Peyer's patch (tissue), 4 donors: ENCODE data around the gene SLC11A2.

Source experiments
- CTCF ChIP-seq, 6 experiments: fragments of 450-650 bp in 4 of 6; fragments of 200-600 bp in 2 of 6; sonication (generic) in 1 of 6; IDR thresholded peaks; one replicate each; pipeline ENCODE4 v1.5.1; 2017 to 2019; ENCODE audit warnings: antibody characterized with exemption in 6 of 6, mild to moderate bottlenecking in 3 of 6, moderate library complexity in 1 of 6
- POLR2A ChIP-seq, 2 donors: fragments of 450-650 bp; IDR thresholded peaks; one replicate each; pipeline ENCODE4 v1.5.1; 2017; ENCODE audit warnings: antibody characterized with exemption in 2 of 2, mild to moderate bottlenecking in 2 of 2, moderate library complexity in 2 of 2

GRCh38 chr12:51049525-51049924 is 23.3 kb upstream of the SLC11A2 start:
- TF ChIP-seq CTCF (IDR thresholded peaks at IDR 0.05) (no peak), POLR2A (IDR thresholded peaks at IDR 0.05) (no peak)
